ENCODE data around the gene PADI2.

The PADI2 gene

GRCh38 chr1:17018849-17019248 is 100.4 kb downstream of the PADI2 start:
- DNase-seq (ENCODE audit: low read depth), result no peak

GRCh38 chr1:17017435-17017834 is 101.8 kb downstream of the PADI2 start:
- no peak for DNase-seq (ENCODE audit: low read depth)
